ENCODE measurements around the gene RHEBL1.

Gene RHEBL1

GRCh38 chr12:49018261-49019119 lies 51.3 kb downstream of the RHEBL1 start, which contains the start of gene PRKAG1:
TSS of gene PRKAG1 (minus strand) at chr12:49018776. CDS start at chr12:49018740, 36 bp downstream.
- DNase-seq, result peak; percentile 97

- DNase-seq, result peak; percentile 14
Measured at GRCh38 chr12:49017891-49018260, 51.9 kb downstream of the RHEBL1 start.

GRCh38 chr12:49015196-49015595 lies 54.6 kb downstream of the RHEBL1 start:
- DNase-seq, result no peak

Data from CD4-positive, alpha-beta T cell treated with Interleukin-17A for 4 hours (primary cell).